ES-I3 (cell line): ENCODE results near the gene ATRAID.

Source experiments
- H3K36me3 ChIP-seq: 2 replicates; pipeline ENCODE4 v1.6.1; 2013; ENCODE audit warnings: mild to moderate bottlenecking, low read length, control low read depth, moderate library complexity; ENCODE audit not compliant: insufficient read depth
- H3K4me1 ChIP-seq: 2 replicates; pipeline ENCODE4 v1.6.1; 2013; ENCODE audit warnings: mild to moderate bottlenecking, control low read depth, low read length; ENCODE audit not compliant: insufficient read depth
- H3K9ac ChIP-seq: 2 replicates; pipeline ENCODE4 v1.6.1; 2013; ENCODE audit warnings: low read depth, mild to moderate bottlenecking, low read length, moderate library complexity
- H3K9me3 ChIP-seq: 2 replicates; pipeline ENCODE4 v1.6.1; 2013; ENCODE audit warnings: mild to moderate bottlenecking, low read length, moderate library complexity; ENCODE audit not compliant: control insufficient read depth, insufficient read depth

Gene ATRAID

DNA sequence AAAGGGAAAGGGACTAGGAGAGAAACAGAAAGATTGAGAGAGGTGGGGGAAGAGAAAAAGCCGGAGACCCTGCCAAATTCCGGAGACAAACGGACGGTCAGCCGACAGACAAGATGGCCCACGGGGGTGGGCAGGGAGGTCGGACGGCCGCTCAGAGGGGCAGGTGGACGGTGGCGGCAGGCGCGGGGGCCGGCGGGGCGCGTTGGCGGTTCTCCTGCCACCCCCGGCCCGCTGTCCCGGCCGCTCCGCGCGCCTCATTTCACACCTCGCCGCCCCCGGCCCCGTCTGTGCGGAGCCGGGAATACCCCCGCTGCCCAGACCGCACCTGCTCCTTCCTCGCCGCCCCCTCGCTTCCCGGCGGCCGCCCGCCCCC lies 50.1 kb downstream of the ATRAID start:
- Histone ChIP-seq H3K4me1 (peaks cover 4% of the 10 kb centered on the region), H3K36me3 (no peaks in the 10 kb centered on the region), H3K9ac (peak overlapping the region; percentile 61), H3K9me3 (no peaks in the 10 kb centered on the region)

DNA sequence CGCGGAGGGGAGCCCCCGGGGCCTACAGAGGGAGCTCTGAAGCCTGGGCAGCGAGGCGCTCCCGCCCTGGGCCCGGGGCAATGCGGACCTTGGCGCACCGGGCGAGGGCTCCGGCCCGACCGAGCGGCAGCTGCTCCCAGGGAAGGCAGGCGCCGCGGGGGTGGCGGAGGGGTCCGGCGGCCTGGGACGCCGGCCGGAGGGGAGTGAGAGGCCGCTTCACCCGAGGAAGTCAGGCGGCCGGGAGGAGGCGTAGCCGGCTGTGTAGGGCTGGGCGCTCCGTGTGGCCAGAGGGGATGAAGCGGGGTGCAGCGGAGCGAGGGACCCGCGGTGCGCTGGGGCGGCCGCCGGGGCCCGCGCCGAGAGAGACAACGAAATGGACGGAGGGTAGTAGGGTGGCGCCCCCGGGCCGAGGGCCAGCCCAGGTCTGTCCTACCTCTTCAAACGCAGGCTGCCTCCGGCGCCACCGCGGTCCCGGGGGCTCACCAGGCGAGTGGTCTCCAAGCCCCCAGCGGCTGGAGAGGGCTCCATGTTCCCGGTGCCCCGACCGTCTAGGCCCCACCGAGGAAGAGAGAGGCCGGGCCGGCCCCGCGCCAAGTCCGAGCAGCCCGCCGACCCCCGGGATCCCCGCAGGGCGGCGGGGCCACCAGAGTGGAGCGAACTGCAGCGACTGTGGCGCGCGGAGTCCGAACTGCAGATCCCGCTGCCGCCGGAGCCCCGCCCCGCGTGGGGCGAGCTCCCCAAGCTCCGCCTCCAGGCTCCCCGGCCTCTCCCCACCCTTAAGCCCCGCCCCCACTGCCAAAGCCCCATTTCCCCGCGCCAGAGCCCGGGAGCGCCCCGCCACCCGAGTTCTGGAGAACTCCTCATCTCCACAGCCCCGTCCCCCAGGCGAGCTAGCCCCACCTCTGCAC lies 50.8 kb downstream of the ATRAID start, which contains the start of gene SLC30A3:
TSS of gene SLC30A3 (minus strand) at position 669 of the 908 bp plus-strand sequence. CDS start at position 528, 141 bp downstream.
- Histone ChIP-seq H3K36me3 (no peaks in the 10 kb centered on the region), H3K9me3 (no peaks in the 10 kb centered on the region), H3K4me1 (peaks cover 4% of the 10 kb centered on the region), H3K9ac (peak within 1 kb of the TSS; percentile 61)

DNA sequence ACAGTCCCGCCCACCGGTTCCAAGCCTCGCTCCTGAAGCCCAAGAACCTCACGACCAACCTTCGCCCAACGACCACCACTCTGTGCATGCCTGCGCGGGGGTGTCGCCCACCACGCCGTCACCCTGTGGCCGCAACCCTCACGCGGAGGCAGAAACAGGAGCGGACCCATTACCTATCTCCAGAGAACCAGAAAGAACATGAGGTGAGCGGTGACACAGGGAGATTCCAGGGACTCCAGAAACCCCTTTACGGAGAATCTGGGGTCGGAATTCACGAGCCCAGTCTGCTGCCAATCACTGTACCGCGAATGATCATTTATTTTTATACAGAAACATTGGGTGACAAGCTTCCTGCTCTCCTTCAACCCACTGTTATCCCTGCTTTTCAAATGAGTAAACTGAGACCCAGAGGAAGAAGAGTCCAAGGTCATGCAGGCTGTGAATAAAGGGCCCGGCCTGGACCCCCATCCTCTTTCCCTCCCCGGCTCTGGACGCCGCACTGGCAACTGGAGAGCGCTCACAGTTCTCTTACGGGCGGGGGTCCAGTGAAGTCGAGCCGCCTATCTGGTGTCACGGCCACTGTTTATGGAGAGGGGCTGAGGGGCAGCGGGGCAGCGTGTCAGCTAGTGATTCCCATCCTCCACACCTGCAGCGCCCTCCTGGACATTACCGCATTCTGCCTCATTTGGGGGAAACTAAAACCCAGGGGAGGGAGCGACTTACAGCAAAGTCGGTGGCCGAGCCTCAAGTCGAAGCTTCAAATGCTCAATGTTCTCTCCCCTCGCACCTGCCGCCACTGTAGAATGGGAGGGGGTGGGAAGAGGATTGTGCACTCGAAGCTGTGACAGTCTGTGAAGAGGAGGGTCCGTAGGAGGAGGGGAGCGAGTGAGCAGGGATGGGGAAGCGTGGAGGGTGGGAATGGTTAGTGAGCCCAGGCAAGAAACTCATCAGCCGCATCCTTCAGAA lies 51.7 kb downstream of the ATRAID start:
- H3K9ac ChIP-seq, result peak overlapping the region; percentile 61; the same call in 1 of the 2 replicates

DNA sequence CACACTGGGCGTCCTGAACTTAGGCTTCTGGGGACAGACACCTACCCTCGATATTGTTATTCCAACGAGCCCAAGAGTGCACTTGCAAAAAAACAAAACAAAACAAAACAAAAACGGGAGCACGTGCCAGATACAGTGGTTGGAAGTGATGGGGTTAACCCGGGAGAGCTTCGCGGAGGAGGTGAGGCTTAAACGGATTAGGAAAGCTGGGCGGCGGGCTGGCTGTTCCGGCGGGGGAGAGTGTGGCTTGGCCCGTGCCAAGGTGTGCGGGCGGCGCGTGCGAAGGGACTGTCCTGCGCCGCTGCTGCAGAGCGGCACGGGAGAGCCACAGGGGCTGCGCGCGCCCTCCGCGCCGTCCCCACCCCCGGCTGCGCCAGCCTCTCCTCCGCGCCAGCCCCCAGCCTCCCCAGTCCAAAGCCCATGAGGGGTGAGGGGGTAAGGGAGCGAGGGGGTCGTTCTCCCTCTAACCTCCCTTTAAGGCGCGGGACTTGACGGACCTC lies 52.5 kb downstream of the ATRAID start:
- peak overlapping the region; percentile 61; the same call in 1 of the 2 replicates for H3K9ac ChIP-seq
- no peaks in the 10 kb centered on the region for H3K9me3 ChIP-seq
- no peaks in the 10 kb centered on the region for H3K36me3 ChIP-seq
- H3K4me1 ChIP-seq, result peaks cover 4% of the 10 kb centered on the region

More for the DNA sequence above, 51.7 kb downstream of the ATRAID start:
- Histone ChIP-seq H3K9me3 (no peaks in the 10 kb centered on the region), H3K36me3 (no peaks in the 10 kb centered on the region), H3K4me1 (peaks cover 4% of the 10 kb centered on the region)

DNA sequence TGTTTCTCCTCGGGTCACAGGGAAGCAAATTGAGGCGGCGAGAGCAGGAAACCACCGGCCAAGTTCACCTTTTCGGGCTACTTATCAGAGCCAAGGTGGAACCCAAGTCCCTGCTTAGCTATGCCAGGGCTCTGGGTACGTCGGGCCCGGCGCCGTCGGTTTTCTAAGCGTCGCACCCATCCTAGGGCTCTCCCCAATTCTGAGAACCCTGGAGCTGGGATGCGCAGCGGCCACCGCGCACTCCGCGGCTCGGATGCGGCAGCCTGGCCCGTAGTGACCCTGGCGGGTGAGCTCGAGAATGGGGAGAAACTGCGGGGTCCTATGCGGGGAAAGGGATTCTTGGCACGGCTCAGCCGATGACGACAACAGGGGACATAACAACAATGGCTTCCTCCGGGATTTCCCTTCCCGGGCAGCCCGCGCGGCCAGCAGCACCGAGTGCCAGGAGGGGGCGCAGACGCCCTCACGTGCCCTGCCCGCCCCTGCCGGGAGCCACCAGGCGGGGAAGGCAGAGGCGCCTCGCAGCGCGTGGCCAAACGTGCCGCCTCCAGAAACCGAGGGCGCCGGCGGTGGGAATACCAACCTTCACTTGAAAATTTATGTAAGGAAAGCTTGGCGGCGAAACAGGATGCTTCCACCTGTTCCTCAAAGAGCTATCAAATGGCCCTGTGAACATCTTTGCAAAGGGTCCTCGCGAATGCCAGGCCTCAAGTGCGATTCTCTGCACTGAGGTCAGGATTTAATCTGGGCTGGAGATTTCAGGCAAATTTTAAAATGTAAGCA lies 53.1 kb downstream of the ATRAID start:
- Histone ChIP-seq H3K4me1 (peaks cover 4% of the 10 kb centered on the region), H3K36me3 (no peaks in the 10 kb centered on the region), H3K9me3 (no peaks in the 10 kb centered on the region), H3K9ac (peak overlapping the region; percentile 61)

DNA sequence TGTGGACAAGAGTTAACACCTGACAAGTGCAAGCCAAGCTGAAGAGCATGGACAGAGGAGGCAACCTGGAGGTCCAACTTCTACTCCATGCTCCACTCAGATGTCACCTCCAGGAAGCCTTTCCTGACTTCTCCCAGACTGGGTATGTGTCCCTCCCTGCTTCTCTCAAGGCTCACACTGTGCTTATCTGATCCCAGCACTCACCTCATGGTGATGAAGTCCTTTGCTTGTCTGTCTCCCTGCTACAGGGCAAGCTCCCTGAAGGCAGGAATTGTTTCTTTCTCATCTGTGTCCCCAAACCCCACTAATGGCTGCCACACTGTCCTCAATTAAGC lies 53.7 kb downstream of the ATRAID start:
- H3K9ac ChIP-seq, result no peak overlapping the region
- 0 out of 2 replicates have a peak, but pooled peaks cover 1% of the 10 kb centered on the region for H3K9me3 ChIP-seq
- H3K36me3 ChIP-seq, result no peaks in the 10 kb centered on the region
- peaks cover 4% of the 10 kb centered on the region for H3K4me1 ChIP-seq
